Suppressor macrophage treated with lipopolysaccharide for 1 hour (primary cell): Measurements from ENCODE around the gene PLB1.

Experiments
- DNase-seq, 3 donors: peaks; one replicate each; pipeline ENCODE4 v3.0.0-alpha.2; 2020 to 2022

The PLB1 gene

DNA sequence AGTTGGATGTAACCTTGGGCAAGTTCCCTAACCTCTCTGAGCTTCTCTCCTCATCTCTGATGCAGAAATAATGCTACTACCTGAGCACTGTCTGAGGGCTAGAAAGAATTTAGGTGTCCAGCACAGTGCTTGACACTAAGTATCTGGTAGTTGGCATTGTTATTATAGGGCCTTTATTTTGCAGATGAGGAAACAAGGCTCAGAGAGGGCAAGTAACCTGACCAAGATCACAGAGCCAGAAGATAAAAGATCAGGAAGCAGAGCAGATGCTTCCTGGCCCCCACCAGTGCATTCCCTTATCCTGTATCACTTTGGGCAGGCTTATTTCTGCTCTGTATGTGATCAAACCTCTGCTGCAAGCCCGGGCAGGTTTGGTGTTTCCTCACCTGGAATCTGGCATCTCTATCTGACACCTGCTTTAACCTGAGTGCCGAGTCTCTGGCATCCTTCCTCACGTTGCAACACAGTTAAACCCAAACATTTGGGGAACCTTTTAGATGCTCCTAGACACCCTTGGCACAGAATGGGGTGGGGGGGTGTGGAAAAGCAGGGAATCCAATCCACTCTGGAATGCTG is 69.9 kb downstream of the PLB1 start:
- no peak for DNase-seq

DNA sequence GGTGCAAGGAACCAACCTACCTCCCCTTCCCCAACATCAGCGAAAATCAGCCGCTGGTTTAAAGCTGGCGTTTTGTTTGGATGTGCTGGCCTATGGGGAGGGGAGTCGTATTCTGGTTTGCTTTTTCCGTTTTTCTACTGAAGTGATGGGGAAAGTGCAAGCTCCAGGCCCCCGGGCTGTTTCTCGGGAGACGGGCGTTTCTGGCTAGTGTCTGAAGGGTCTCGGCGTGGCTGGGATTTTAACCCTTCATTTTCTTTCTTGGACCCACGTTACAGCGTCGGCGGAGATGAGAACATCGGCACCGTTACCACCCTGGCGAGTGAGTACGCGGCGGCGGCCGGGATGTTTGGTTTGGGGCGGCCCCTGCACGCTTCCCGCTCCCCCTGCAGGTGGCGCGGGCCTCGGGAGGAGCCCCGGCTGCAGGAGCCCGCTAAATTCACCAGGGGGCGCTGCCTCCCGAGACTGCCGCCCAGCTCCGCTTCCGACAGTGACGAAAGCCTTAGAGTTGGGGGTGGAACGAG is 70.7 kb downstream of the PLB1 start:
- peak; percentile 88 to 96 (median 95) for DNase-seq

DNA sequence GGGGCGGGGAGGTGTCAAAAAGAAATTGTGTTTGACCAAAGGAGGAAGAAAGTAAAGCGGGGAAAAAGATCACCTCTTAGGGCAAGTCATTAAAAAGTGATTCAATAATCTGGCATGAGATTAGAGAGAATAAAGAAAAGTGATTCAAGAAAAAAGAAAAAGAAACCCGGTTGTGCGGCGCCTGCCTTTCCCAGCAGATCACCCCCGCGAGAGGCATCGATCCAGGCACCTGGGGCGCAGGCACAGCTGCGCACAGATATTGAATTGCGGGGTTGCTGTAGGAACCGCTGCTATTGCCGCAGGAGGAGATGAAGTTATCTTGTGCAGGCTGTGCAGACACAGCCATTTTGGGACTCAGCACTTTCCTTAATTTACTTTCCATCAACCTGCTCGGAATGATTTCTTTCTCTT is 71.2 kb downstream of the PLB1 start:
- DNase-seq = no peak

DNA sequence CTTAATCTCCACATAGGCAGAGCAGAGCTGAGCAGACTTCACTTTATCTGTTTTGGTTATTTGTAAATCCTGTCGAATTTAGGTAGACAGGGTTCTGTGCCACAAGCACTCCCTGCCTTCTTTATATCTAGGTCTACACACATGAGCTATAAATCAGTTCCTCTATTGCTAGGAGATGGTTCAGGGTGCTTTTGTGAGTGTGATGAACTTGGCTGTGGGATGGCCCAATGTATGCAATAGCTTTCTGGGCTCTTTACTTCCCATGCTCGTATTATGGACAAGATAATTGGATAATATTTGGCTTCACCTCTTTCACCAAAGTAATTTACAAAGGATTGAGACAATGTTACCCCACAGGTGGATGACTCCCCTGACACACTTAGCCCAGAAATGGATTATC is 72.2 kb downstream of the PLB1 start:
- peak; percentile 61 to 66 (median 65) for DNase-seq

- DNase-seq = peak in 2 of 3 donors; percentile 17 to 39
Observed at GRCh38 chr2:28568533-28568932, 72.7 kb downstream of the PLB1 start.

GRCh38 chr2:28570431-28570830 is 74.6 kb downstream of the PLB1 start:
- DNase-seq = no peak

GRCh38 chr2:28576714-28577113 is 80.9 kb downstream of the PLB1 start:
- no peak for DNase-seq

GRCh38 chr2:28577791-28578680 is 82.2 kb downstream of the PLB1 start:
- DNase-seq = peak; percentile 92 to 95 (median 94)

- DNase-seq = no peak
Observed at GRCh38 chr2:28578774-28579173, 82.9 kb downstream of the PLB1 start.

DNA sequence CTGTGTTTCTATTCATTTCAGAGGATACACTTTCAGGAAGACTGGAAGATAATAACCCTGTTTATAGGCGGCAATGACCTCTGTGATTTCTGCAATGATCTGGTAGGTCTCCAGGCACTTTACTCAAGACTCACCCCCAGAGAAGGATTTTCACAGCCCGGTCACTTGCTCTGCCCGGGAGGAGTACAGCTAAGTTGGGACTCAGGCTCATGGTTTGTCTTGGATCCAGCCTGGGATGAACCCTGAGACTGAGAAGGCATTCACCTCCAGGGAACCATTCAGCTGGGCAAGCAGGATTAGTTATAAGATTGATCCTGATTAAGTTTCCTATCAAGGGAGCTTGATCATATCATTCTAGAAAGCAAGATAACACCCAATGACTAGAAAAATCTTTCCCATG is 83.7 kb downstream of the PLB1 start:
- no peak for DNase-seq

GRCh38 chr2:28580078-28580477 is 84.2 kb downstream of the PLB1 start:
- DNase-seq = no peak

- no peak for DNase-seq
Observed at GRCh38 chr2:28581312-28581711, 85.5 kb downstream of the PLB1 start.

- no peak for DNase-seq
Observed at GRCh38 chr2:28582152-28582551, 86.3 kb downstream of the PLB1 start.

DNA sequence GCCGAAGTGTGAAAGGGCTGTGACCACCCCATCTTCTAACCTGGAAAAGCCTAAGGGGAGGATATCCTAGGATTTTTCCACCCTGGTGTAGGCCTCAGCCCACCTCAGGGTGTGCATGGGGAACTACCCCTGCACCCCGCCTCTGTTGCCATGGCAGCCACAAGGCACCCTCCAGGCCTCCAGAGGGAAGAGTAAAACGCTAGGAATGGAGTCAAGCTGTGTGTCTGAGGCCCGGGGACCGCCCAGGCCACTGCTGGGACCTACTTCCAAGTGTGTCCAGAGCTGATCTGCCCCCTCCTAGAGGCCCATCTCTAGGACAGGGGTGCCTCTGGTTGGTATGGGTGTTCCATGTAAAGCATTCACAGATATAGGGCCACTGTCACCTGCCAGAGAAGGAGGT is 86.7 kb downstream of the PLB1 start:
- no peak for DNase-seq

DNA sequence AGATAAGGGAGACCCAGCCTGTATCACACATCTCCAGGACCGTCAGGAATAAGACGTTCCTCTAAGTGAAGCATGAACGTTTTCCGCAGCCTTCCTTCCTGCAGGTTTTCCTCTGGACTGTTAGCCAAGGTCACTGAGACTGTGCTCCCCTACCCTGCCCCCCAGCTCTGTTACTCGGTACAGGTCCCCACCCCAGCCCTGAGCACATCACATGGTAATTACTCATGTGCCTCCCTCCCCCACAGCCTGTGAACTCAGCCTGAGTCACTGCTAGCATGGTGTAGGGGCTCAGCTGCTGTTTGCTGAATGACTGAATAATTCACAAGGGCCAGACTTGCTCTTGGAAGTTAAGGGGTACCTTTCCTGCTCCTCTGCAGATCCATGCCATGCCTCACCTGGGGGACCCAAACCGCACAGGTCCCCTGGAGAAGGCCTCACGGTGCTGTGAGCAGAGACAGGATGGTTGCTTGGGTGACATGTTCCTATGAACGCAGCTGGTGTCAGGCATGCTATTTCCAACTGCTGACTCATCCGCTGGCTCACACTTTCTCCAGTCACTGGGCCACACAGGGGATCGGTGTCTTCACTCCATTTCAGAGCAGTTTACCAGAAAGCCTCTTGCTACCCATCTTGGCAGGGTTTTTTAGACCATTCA is 88.2 kb downstream of the PLB1 start:
- peak; percentile 89 to 93 (median 93) for DNase-seq

DNA sequence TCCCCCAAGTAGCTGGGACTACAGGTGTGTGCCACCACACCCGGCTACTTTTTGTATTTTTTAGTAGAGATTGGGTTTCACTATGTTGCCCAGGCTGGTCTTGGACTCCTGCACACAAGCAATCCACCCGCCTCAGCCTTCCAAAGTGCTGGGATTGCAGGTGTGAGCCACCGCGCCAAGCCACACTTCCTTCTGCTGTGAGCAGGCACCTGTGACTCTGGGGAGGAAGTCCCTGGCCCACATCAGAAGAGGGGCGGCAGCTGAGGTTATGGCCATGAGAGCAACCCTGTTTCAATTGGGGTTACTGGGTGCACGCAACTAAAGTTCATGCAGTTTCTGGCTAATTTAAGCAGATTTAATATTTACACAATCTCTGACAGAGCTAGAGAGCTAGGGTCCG is 91.0 kb downstream of the PLB1 start:
- DNase-seq = no peak

DNA sequence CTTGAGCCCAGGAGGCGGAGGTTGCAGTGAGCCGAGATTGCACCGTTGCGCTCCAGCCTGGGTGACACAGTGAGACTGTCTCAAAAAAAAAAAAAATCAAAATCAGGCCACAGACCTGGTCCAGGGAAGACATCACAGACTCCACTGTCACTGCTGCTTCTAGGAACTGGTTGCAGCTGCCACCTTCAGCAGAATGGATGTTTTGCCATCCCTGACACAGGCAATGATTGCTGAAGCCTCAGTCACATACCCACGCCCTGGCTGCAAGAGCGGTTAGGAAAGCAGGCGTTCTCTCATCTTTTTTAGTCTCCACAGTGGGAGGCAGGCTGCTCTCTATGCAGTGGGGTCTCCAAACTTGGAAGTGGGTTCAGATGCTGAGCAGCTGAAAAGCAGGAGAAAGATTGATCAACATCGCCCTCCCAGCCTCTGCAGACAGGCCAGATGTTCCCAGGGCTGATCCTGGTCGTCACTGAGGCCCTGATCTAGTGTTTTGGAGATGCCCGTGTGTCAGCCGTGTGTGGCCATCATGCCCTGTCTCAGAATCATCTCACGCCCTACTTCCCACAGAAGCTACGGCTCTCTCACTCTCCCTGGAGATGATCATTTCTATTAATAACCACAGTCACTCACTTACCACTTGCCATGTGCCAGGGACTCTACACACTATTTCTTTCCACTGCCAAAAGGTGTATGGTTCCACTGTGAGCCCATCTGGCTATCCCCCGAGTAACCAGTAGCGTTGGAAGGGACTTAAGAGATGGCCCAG is 91.8 kb downstream of the PLB1 start:
- no peak for DNase-seq

DNA sequence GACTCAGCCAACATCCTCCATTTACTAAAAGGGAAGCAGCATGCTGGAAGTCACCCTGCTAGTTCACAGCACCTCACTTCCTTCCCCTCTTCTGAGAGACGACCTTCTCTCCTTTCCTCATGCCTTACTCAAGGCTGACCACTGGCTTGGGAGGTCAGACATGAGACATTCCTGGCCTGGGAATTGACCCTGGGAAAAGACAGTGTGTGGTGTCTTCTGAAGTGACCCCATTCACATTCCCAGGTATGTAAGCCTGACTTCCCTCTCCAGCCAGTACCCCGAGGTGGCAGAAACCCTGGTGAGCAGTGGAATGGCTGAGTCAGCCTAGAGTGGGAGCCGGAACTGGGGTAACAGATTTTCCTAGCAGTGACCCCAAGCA is 92.4 kb downstream of the PLB1 start:
- DNase-seq = peak; percentile 64 to 75 (median 69)

- DNase-seq = no peak
Observed at GRCh38 chr2:28589746-28590463, 94.0 kb downstream of the PLB1 start.

DNA sequence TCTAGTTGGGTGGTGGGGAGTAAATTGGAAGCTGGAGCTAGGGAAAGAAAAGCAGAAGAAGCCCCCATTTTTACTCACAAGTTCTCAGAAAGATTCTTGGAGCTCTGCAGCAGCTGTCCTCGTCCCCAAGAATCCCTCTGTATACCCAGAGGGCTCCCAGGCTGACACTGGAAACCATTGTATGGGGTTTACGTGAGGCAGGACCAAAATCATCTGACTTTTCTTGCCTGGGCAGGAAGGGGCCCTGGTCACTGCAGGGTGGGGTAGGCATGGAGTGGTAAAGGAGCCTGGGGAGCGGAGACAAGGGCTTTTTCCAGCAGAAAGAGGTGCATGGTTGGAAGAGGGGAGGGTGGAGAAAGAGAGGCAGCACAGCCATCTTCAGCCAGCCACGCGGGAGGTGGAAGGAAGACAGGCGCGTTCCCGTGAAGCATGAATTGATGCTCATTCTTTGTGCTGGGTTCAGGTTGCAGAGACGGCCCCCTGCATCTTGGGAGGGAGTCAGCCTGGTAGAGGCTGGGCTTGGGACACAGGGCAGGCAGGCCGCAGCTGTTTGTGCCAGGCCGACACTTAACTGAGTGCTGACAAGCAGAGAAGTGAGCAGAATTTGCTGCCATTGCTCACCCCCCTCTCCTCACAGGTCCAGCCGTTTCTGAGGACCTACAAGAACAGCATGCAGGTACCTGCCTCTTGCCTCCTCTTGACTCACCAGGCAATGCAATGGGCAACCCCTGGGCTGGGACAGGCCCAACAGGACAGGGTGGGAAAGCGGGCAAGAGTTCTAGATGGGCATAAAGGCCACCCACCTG is 94.8 kb downstream of the PLB1 start:
- no peak for DNase-seq

- peak; percentile 66 to 68 (median 66) for DNase-seq
Observed at GRCh38 chr2:28591711-28592335, 96.0 kb downstream of the PLB1 start.
